CD8-positive, alpha-beta memory T cell (primary cell): ENCODE data around the gene CLPTM1. TPM values are rescaled to one million over a fixed set of nuclear protein-coding genes. Genes with fewer than 3 reads are reported as not detected.
A peak's percentile ranks its signal among the peaks of the same experiment; 100 is the strongest.
"Not testable (repeated sequence)": the region's sequence is repeated elsewhere in the genome, so short reads cannot be mapped to it uniquely, and the experiment has no call there.

Source experiments
- CTCF ChIA-PET: fragments of 350-600 bp; sonication (Branson Sonifier 250); formaldehyde crosslinking; loops from one replicate; lab custom pipeline; 2021; ENCODE audit warnings: antibody characterized with exemption; lab: Charles Lee
- POLR2A ChIA-PET: fragments of 350-600 bp; sonication (Branson Sonifier 250); formaldehyde crosslinking; loops from one replicate; lab custom pipeline; 2021; ENCODE audit warnings: antibody characterized with exemption; lab: Charles Lee
- DNase-seq, 5 donors: peaks; one replicate each; pipeline versions ENCODE4 v3.0.0 to v3.0.0-alpha.2; 2020 to 2022; ENCODE audit warnings: mixed read lengths in 1 of 5
- H3K27ac ChIP-seq: one replicate; pipeline ENCODE4 v1.7.0; 2013; ENCODE audit warnings: low read depth, mild to moderate bottlenecking, low read length, moderate library complexity
- H3K27me3 ChIP-seq: 2 replicates; pipeline ENCODE4 v1.7.0; 2013; ENCODE audit warnings: low read length, mild to moderate bottlenecking; ENCODE audit not compliant: insufficient read depth, poor library complexity, severe bottlenecking
- H3K36me3 ChIP-seq: 2 replicates; pipeline ENCODE4 v1.7.0; 2013; ENCODE audit warnings: mild to moderate bottlenecking, low read length, moderate library complexity; ENCODE audit not compliant: insufficient read depth
- H3K4me1 ChIP-seq: 2 replicates; pipeline ENCODE4 v1.7.0; 2013; ENCODE audit warnings: mild to moderate bottlenecking, low read length, moderate library complexity; ENCODE audit not compliant: insufficient read depth
- H3K4me3 ChIP-seq: 2 replicates; pipeline ENCODE4 v1.7.0; 2013; ENCODE audit warnings: mild to moderate bottlenecking, low read length
- H3K9me3 ChIP-seq: 2 replicates; pipeline ENCODE4 v1.7.0; 2013; ENCODE audit warnings: mild to moderate bottlenecking, low read length
- H3K27ac Mint-ChIP-seq, 8 donors: one replicate each; pipeline ENCODE4 v1.8.0; 2020 to 2021; ENCODE audit warnings: mixed read lengths in 8 of 8, mild to moderate bottlenecking in 6 of 8, inconsistent platforms in 3 of 8, moderate library complexity in 3 of 8
- H3K27me3 Mint-ChIP-seq, 2 donors: one replicate each; pipeline ENCODE4 v1.8.0; 2020 to 2021; ENCODE audit warnings: mixed read lengths in 2 of 2, mild to moderate bottlenecking in 1 of 2, moderate library complexity in 1 of 2
- H3K36me3 Mint-ChIP-seq, 3 donors: one replicate each; pipeline ENCODE4 v1.8.0; 2020 to 2021; ENCODE audit warnings: mixed read lengths in 3 of 3, inconsistent platforms in 1 of 3, mild to moderate bottlenecking in 1 of 3
- H3K4me1 Mint-ChIP-seq, 3 donors: one replicate each; pipeline ENCODE4 v1.8.0; 2020 to 2021; ENCODE audit warnings: mixed read lengths in 3 of 3, inconsistent platforms in 1 of 3, mild to moderate bottlenecking in 1 of 3
- H3K4me3 Mint-ChIP-seq, 7 donors: one replicate each; pipeline ENCODE4 v1.8.0; 2020 to 2021; ENCODE audit warnings: mixed read lengths in 7 of 7, mild to moderate bottlenecking in 6 of 7, moderate library complexity in 4 of 7, inconsistent platforms in 2 of 7
- H3K9me3 Mint-ChIP-seq, 5 donors: one replicate each; pipeline ENCODE4 v1.8.0; 2020 to 2022; ENCODE audit warnings: mixed read lengths in 5 of 5, mild to moderate bottlenecking in 3 of 5, moderate library complexity in 2 of 5, inconsistent platforms in 1 of 5
- polyA plus RNA-seq: library from polyadenylated mRNA; unstranded; fragments of 300-500 nt; fragmentation: Illumina TruSeq; gene quantifications from one replicate; pipeline ENCODE4 v1.2.3, GENCODE V29; 2021
- total RNA-seq, 2 experiments: library from RNA; stranded (reverse); gene quantifications; one replicate each; pipeline ENCODE4 v1.2.3, GENCODE V29; 2021

CLPTM1 gene
- total and polyA plus RNA-seq, 3 experiments from 2014 or later = 27.5 to 82.5 (median 78.6) TPM

DNA sequence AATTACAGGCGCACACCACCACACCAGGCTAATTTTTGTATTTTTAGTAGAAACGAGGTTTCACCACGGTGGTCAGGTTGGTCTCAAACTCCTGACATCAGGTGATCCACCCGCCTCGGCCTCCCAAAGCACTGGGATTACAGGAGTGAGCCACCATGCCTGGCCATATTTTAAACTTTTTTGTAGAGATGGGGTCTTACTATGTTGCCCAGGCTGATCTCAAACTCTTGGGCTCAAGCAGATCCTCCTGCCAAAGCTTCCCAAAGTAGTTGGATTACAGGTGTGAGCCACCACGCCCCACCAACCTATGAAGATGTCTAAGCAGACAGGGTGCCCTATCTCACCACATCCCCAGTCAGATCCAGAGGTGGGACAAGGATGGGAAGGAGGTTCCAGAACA is 43.3 kb upstream of the CLPTM1 start:
- POLR2A ChIA-PET, H3K27ac Mint-ChIP-seq, H3K36me3 ChIP-seq, H3K4me3 Mint-ChIP-seq, H3K9me3 ChIP-seq, H3K36me3 Mint-ChIP-seq, H3K9me3 Mint-ChIP-seq, H3K4me1 ChIP-seq, DNase-seq, H3K4me3 ChIP-seq, H3K27ac ChIP-seq, H3K27me3 ChIP-seq, H3K4me1 Mint-ChIP-seq: not testable (repeated sequence)
- CTCF ChIA-PET = interaction anchor here (3.2 kb wide), 1 partner anchor 9 kb away, joined by 11 read pairs; no protein-coding TSS in a partner anchor
- peaks cover 25 to 39% of the 10 kb centered on the region in 2 donors for H3K27me3 Mint-ChIP-seq

DNA sequence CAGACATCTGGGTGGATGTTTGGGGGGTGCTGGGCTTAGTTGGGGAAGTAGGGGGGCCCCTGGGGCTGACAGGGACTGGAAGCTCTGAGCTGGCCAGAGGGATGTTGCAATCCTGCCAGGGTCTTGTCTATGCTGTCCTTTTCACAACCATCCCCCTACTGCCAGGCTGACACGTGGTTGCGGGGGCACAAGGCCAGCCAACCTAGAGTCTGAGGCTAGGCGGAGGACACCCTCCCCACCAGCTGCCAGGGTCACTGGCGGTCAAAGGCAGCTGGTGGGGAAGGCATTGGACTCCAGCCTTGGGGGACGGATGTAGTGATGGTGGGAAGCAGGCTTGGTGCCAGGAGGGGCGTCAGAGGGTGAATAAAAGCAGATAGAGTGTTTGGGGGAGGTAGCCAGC is 42.3 kb upstream of the CLPTM1 start:
- no peaks in the 10 kb centered on the region for H3K9me3 Mint-ChIP-seq
- no peaks in the 10 kb centered on the region for H3K36me3 Mint-ChIP-seq
- Histone ChIP-seq H3K36me3 (no peaks in the 10 kb centered on the region), H3K9me3 (no peaks in the 10 kb centered on the region), H3K4me1 (peaks cover 3% of the 10 kb centered on the region), H3K27ac (peak overlapping the region; percentile 60), H3K27me3 (no peaks in the 10 kb centered on the region), H3K4me3 (no peak overlapping the region)
- no peak overlapping the region for H3K4me3 Mint-ChIP-seq
- H3K27ac Mint-ChIP-seq = no peak overlapping the region
- H3K4me1 Mint-ChIP-seq = peaks cover 4 to 10% (median 6%) of the 10 kb centered on the region in 3 donors
- DNase-seq = no peak
- ChIA-PET POLR2A (no interaction called here), CTCF (interaction anchor here (3.2 kb wide), 1 partner anchor 10 kb away, joined by 11 read pairs; no protein-coding TSS in a partner anchor)
- peaks cover 22 to 38% of the 10 kb centered on the region in 2 donors for H3K27me3 Mint-ChIP-seq

DNA sequence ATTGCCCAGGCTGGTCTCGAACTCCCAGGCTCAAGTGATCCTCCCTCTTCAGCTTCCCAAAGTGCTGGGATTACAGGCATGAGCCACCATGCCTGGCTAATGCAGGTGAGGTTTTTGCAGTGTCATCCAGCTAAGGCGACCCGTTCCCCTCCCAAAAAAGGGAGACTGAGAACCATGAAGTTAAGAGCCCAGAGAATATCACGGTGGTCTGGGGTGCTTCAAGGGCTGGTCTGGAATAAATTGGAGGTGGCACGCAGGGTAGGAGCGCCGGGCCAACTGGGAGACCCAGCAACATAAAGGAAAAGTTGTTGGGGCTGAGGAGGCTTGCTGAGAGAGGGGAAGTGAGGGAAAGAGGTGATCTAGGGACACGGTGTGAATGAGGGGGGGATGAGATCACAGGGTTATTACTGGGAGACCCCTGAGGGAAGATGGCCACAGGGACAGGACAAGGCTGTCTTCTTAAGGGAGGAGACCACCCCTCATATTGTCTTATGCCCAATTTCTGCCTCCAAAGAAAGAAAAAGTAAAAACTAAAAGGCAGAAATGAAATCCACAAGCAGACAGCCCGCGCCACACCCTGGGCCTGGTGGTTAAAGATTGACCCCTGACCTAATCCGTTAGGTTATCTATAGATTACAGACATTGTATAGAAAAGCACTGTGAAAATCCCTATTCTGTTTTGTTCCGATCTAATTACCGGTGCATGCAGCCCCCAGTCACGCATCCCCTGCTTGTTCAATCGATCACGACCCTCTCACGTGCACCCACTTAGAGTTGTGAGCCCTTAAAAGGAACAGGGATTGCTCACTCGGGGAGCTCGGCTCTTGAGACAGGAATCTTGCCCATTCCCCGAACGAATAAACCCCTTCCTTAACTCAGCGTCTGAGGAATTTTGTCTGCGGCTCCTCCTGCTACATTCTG is 41.4 kb upstream of the CLPTM1 start:
- H3K27me3 ChIP-seq, H3K36me3 ChIP-seq, H3K9me3 ChIP-seq, H3K4me1 Mint-ChIP-seq, POLR2A ChIA-PET, H3K36me3 Mint-ChIP-seq, H3K4me1 ChIP-seq, DNase-seq, H3K9me3 Mint-ChIP-seq, H3K4me3 ChIP-seq: not testable (repeated sequence)
- H3K4me3 Mint-ChIP-seq = peak overlapping the region in 6 of 7 donors; percentile 46 to 93 (median 86)
- peaks cover 22 to 34% of the 10 kb centered on the region in 2 donors for H3K27me3 Mint-ChIP-seq
- CTCF ChIA-PET = interaction anchor here (3.2 kb wide), 1 partner anchor 11 kb away, joined by 11 read pairs; no protein-coding TSS in a partner anchor
- peak overlapping the region; percentile 60 for H3K27ac ChIP-seq
- peak overlapping the region in 2 of 8 donors; percentile 27 to 93 for H3K27ac Mint-ChIP-seq

DNA sequence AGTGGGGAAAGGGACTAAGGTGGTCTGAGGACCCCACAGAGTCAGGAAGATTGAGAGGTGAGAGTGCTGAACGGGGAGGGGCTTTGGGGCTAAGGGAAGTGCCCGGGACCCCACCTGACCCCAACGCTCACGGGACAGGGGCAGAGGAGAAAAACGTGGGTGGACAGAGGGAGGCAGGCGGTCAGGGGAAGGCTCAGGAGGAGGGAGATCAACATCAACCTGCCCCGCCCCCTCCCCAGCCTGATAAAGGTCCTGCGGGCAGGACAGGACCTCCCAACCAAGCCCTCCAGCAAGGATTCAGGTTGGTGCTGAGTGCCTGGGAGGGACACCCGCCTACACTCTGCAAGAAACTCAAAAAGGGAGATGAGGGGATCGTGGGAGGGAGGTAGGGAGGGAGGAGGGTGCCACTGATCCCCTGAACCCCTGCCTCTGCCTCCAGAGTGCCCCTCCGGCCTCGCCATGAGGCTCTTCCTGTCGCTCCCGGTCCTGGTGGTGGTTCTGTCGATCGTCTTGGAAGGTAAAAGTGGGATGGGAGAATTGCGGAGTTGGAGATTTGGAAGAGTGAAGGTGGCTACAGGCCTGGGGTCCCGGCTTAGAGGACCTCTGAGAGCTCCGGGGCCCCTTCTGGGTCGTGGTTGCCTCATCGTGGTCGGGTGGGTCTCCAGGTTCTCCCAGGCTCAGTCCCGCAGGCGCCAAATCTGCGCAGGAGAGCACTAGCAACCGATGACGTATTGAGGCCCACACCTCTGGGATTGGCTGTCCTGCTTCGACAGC is 40.6 kb upstream of the CLPTM1 start, which contains the start of gene APOC1:
TSS of gene APOC1 (plus strand) at position 176 of the 774 bp plus-strand sequence. CDS start at position 460, 284 bp downstream.
- H3K36me3 ChIP-seq, POLR2A ChIA-PET, H3K9me3 Mint-ChIP-seq, H3K4me1 ChIP-seq, H3K27me3 ChIP-seq, H3K36me3 Mint-ChIP-seq, H3K9me3 ChIP-seq, H3K4me1 Mint-ChIP-seq: not testable (repeated sequence)
- H3K27ac Mint-ChIP-seq = peak within 1 kb of the TSS in 5 of 8 donors; percentile 27 to 94 (median 57)
- peak within 1 kb of the TSS; percentile 60 for H3K27ac ChIP-seq
- peak within 1 kb of the TSS; percentile 66 for H3K4me3 ChIP-seq
- DNase-seq = peak; percentile 48 to 80 (median 68)
- CTCF ChIA-PET = interaction anchor here (1.3 to 3.2 kb wide), 2 partner anchors 11 to 68 kb away, joined by 3 to 11 read pairs; partner anchors contain the start of gene NECTIN2
- H3K27me3 Mint-ChIP-seq = peaks cover 22 to 34% of the 10 kb centered on the region in 2 donors
- peak within 1 kb of the TSS; percentile 55 to 93 (median 87) for H3K4me3 Mint-ChIP-seq

DNA sequence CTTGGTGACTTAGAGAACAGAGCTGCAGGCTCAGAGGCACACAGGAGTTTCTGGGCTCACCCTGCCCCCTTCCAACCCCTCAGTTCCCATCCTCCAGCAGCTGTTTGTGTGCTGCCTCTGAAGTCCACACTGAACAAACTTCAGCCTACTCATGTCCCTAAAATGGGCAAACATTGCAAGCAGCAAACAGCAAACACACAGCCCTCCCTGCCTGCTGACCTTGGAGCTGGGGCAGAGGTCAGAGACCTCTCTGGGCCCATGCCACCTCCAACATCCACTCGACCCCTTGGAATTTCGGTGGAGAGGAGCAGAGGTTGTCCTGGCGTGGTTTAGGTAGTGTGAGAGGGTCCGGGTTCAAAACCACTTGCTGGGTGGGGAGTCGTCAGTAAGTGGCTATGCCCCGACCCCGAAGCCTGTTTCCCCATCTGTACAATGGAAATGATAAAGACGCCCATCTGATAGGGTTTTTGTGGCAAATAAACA is 30.9 kb upstream of the CLPTM1 start:
- no peak overlapping the region for H3K4me3 Mint-ChIP-seq
- peaks cover 0 to 5% (median 4%) of the 10 kb centered on the region in 3 donors for H3K4me1 Mint-ChIP-seq
- Histone ChIP-seq H3K27me3 (peaks cover 10% of the 10 kb centered on the region), H3K36me3 (no peaks in the 10 kb centered on the region), H3K27ac (no peak overlapping the region), H3K4me3 (no peak overlapping the region), H3K9me3 (no peaks in the 10 kb centered on the region), H3K4me1 (no peaks in the 10 kb centered on the region)
- no peak overlapping the region for H3K27ac Mint-ChIP-seq
- CTCF ChIA-PET = no interaction called here
- DNase-seq = no peak
- no peaks in the 10 kb centered on the region for H3K9me3 Mint-ChIP-seq
- POLR2A ChIA-PET = no interaction called here
- H3K27me3 Mint-ChIP-seq = peaks cover 12 to 31% of the 10 kb centered on the region in 2 donors
- no peaks in the 10 kb centered on the region for H3K36me3 Mint-ChIP-seq

DNA sequence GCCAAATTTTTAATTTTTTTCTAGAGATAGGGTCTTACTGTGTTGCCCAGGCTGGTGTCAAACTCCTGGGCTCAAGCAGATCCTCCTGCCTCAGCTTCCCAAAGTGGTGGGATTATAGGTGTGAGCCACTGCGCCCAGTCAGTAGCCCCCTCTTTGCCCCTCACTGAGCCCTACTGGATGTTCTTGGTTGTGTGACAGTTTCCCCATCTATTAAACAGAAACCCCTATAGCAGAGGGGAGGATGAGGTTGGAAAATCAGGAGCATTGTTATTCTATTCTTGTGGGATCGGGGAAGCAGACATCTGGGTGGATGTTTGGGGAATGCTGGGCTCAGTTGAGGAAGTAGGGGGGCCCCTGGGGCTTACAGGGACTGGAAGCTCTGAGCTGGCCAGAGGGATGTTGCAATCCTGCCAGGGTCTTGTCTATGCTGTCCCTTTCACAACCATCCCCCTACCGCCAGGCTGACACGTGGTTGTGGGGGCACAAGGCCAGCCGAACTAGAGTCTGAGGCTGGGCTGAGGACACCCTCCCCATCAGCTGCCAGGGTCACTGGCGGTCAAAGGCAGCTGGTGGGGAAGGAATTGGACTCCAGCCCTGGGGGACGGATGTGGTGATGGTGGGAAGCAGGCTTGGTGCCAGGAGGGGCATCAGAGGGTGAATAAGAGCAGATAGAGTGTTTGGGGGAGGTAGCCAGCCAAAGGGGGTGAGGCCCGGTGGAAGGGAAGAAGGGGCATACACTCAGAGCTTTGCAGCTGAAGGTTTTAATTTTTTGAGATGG is 29.9 kb upstream of the CLPTM1 start:
- Mint-ChIP-seq H3K4me1 (peaks cover 0 to 5% (median 4%) of the 10 kb centered on the region in 3 donors), H3K36me3 (no peaks in the 10 kb centered on the region), H3K4me3 (no peak overlapping the region), H3K27ac (peak overlapping the region in 1 of 8 donors; percentile 55), H3K27me3 (peaks cover 12 to 33% of the 10 kb centered on the region in 2 donors), H3K9me3 (no peaks in the 10 kb centered on the region)
- ChIA-PET POLR2A (no interaction called here), CTCF (interaction anchor here (1.4 kb wide), 1 partner anchor 27 kb away, joined by 4 read pairs; no protein-coding TSS in a partner anchor)
- H3K9me3 ChIP-seq = no peaks in the 10 kb centered on the region
- no peak for DNase-seq
- H3K36me3 ChIP-seq = no peaks in the 10 kb centered on the region
- no peaks in the 10 kb centered on the region for H3K4me1 ChIP-seq
- no peak overlapping the region for H3K4me3 ChIP-seq
- H3K27ac ChIP-seq = no peak overlapping the region
- H3K27me3 ChIP-seq = peaks cover 10% of the 10 kb centered on the region

DNA sequence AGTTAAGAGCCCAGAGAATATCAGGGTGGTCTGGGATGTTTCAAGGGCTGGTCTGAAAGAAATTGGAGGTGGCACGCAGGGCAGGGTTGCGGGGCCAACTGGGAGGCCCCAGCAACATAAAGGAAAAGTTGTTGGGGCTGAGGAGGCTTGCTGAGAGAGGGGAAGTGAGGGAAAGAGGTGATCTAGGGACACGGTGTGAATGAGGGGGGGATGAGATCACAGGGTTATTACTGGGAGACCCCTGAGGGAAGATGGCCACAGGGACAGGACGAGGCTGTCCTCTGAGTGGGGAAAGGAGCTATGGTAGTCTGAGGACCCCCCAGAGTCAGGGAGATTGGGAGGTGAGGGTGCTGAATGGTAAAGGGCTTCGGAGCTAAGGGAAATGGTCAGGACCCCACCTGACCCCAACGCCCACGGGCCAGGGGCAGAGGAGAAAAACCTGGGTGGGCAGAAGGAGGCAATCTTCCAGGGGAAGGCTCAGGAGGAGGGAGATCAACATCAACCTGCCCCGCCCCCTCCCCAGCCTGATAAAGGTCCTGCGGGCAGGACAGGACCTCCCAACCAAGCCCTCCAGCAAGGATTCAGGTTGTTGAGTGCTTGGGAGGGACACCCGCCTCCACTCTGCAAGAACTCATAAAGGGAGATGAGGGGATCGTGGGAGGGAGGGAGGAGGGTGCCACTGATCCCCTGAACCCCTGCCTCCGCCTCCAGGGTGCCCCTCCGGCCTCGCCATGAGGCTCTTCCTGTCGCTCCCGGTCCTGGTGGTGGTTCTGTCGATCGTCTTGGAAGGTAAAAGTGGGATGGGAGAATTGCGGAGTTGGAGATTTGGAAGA is 28.7 kb upstream of the CLPTM1 start:
- POLR2A ChIA-PET, H3K27ac ChIP-seq, H3K36me3 Mint-ChIP-seq, H3K4me3 ChIP-seq, DNase-seq, H3K27ac Mint-ChIP-seq, H3K9me3 Mint-ChIP-seq, H3K4me1 Mint-ChIP-seq, H3K4me1 ChIP-seq, H3K36me3 ChIP-seq, H3K9me3 ChIP-seq: not testable (repeated sequence)
- Mint-ChIP-seq H3K27me3 (peaks cover 12 to 33% of the 10 kb centered on the region in 2 donors), H3K4me3 (peak overlapping the region in 4 of 7 donors; percentile 41 to 57 (median 50))
- H3K27me3 ChIP-seq = peaks cover 10% of the 10 kb centered on the region
- CTCF ChIA-PET = interaction anchor here (0.6 to 1.4 kb wide), 2 partner anchors 11 to 26 kb away, joined by 3 to 4 read pairs; no protein-coding TSS in a partner anchor
